Neuronal stem cell (in vitro differentiated cells): Measurements from ENCODE around the gene PCDH19.
A peak's percentile ranks its signal among the peaks of the same experiment; 100 is the strongest.

Experiments
- DNase-seq: peaks from one replicate; pipeline ENCODE4 v3.0.0-alpha.2; 2013; ENCODE audit warnings: low spot score
- H2AFZ ChIP-seq: one replicate; pipeline ENCODE4 v1.6.1; 2013; ENCODE audit warnings: mild to moderate bottlenecking, low read length, inconsistent platforms
- H2AK5ac ChIP-seq: 2 replicates; pipeline ENCODE4 v1.6.1; 2013; ENCODE audit warnings: low read depth, mild to moderate bottlenecking, inconsistent platforms, low read length, moderate library complexity, mixed read lengths
- H2BK120ac ChIP-seq: 2 replicates; pipeline ENCODE4 v1.6.1; 2013; ENCODE audit warnings: low read depth, mild to moderate bottlenecking, inconsistent platforms, low read length, moderate library complexity, mixed read lengths
- H2BK12ac ChIP-seq: one replicate; pipeline ENCODE4 v1.6.1; 2013; ENCODE audit warnings: low read length, inconsistent platforms
- H2BK15ac ChIP-seq: 2 replicates; pipeline ENCODE4 v1.6.1; 2013; ENCODE audit warnings: mild to moderate bottlenecking, low read length, inconsistent platforms, mixed read lengths
- H2BK5ac ChIP-seq: one replicate; pipeline ENCODE4 v1.6.1; 2013; ENCODE audit warnings: inconsistent platforms, mild to moderate bottlenecking, low read length, moderate library complexity
- H3K14ac ChIP-seq: one replicate; pipeline ENCODE4 v1.6.1; 2013; ENCODE audit warnings: low read length, inconsistent platforms
- H3K18ac ChIP-seq: 2 replicates; pipeline ENCODE4 v1.6.1; 2013; ENCODE audit warnings: low read length, inconsistent platforms
- H3K23ac ChIP-seq: 2 replicates; pipeline ENCODE4 v1.6.1; 2013; ENCODE audit warnings: low read depth, mild to moderate bottlenecking, mixed read lengths, low read length, inconsistent platforms; ENCODE audit not compliant: poor library complexity
- H3K27ac ChIP-seq: replicated peaks from 3 replicates; pipeline ENCODE4 v1.5.1; 2013; ENCODE audit warnings: low read length, inconsistent platforms
- H3K27me3 ChIP-seq, 3 experiments: 2 replicates each; pipeline ENCODE4 v1.6.1; 2013; ENCODE audit warnings: low read length in 3 of 3, mild to moderate bottlenecking in 2 of 3, inconsistent platforms in 1 of 3, low read depth in 1 of 3, mixed read lengths in 1 of 3, moderate library complexity in 1 of 3; ENCODE audit not compliant: control insufficient read depth in 3 of 3, insufficient read depth in 3 of 3
- H3K36me3 ChIP-seq, 2 donors: replicated peaks in 1 of 2; 2 replicates each; pipeline ENCODE4 v1.6.1; 2013; ENCODE audit warnings: low read length in 2 of 2; ENCODE audit not compliant: control insufficient read depth in 2 of 2, insufficient read depth in 2 of 2
- H3K4ac ChIP-seq: 2 replicates; pipeline ENCODE4 v1.6.1; 2013; ENCODE audit warnings: inconsistent platforms, mild to moderate bottlenecking, low read length, moderate library complexity
- H3K4me1 ChIP-seq, 2 donors: 1 replicate in 1 of 2; 2 replicates in 1 of 2; pipeline ENCODE4 v1.6.1; 2013; ENCODE audit warnings: low read length in 2 of 2, low read depth in 1 of 2; ENCODE audit not compliant: control insufficient read depth in 2 of 2, insufficient read depth in 1 of 2
- H3K4me2 ChIP-seq: one replicate; pipeline ENCODE4 v1.6.1; 2013; ENCODE audit warnings: mild to moderate bottlenecking, low read length, inconsistent platforms; ENCODE audit not compliant: insufficient read depth, poor library complexity, severe bottlenecking
- H3K4me3 ChIP-seq, 2 donors: 2 replicates each; pipeline ENCODE4 v1.5.1; 2013; ENCODE audit warnings: low read length in 2 of 2, mild to moderate bottlenecking in 2 of 2, inconsistent platforms in 1 of 2, moderate library complexity in 1 of 2
- H3K79me1 ChIP-seq: one replicate; pipeline ENCODE4 v1.6.1; 2013; ENCODE audit warnings: low read depth, mild to moderate bottlenecking, inconsistent platforms, low read length, moderate library complexity
- H3K9ac ChIP-seq: one replicate; pipeline ENCODE4 v1.6.1; 2013; ENCODE audit warnings: mild to moderate bottlenecking, low read depth, low read length, inconsistent platforms; ENCODE audit not compliant: poor library complexity
- H3K9me3 ChIP-seq, 2 donors: replicated peaks in 1 of 2; 2 replicates each; pipeline versions ENCODE3 to v1.6.1; 2013; ENCODE audit warnings: low read length in 2 of 2, mild to moderate bottlenecking in 2 of 2, inconsistent platforms in 1 of 2, low read depth in 1 of 2, mixed read lengths in 1 of 2, moderate library complexity in 1 of 2; ENCODE audit not compliant: control insufficient read depth in 2 of 2, insufficient read depth in 1 of 2
- H4K8ac ChIP-seq: one replicate; pipeline ENCODE4 v1.6.1; 2013; ENCODE audit warnings: low read depth, mild to moderate bottlenecking, inconsistent platforms, low read length, moderate library complexity
- H4K91ac ChIP-seq: one replicate; pipeline ENCODE4 v1.6.1; 2013; ENCODE audit warnings: low read length, low read depth, mild to moderate bottlenecking, inconsistent platforms; ENCODE audit not compliant: poor library complexity
- WGBS, 2 donors: extraction: QIAGEN DNeasy Blood & Tissue Kit; methylation state at CpG; one replicate each; pipeline ENCODE4 v1.1.7; 2013; ENCODE audit warnings: missing lambda C conversion rate in 2 of 2, mixed read lengths in 1 of 2; ENCODE audit not compliant: insufficient read length in 2 of 2, insufficient replicate concordance in 1 of 2; ENCODE audit errors: extremely low coverage in 2 of 2; 5-methylcytosine and 5-hydroxymethylcytosine counted together

PCDH19 gene

DNA sequence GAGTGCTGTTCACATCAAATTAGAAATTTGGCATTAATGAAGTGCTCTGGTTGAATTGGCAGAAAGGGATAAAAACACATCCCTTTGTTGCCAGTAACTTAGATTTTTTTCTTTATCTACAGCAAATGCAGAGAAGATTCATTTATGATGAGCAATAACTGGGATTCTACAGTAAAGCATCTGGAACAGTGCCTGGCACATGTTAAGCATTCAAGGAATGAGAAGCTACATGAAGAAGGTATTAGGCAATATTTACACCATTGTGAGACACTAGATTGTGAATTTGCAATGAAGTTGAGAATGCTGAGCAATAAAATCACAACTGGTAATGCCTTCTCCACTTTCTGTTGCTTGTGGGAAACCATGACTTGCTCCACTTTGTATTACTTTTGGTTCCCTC, 33.5 kb downstream of the PCDH19 start:
- H3K4me1 ChIP-seq: peaks cover 2 to 4% of the 10 kb centered on the region in 2 donors
- H3K4me3 ChIP-seq: no peak overlapping the region
- H2AFZ ChIP-seq: no peak overlapping the region
- H2BK12ac ChIP-seq: no peak overlapping the region
- H3K4me2 ChIP-seq: no peak overlapping the region
- no peak overlapping the region for H2BK5ac ChIP-seq
- no peak overlapping the region for H3K27ac ChIP-seq
- no peaks in the 10 kb centered on the region for H3K9me3 ChIP-seq
- no peak for DNase-seq
- H3K36me3 ChIP-seq: no peaks in the 10 kb centered on the region
- no peak overlapping the region for H2BK120ac ChIP-seq
- H3K27me3 ChIP-seq: no peaks in the 10 kb centered on the region
- no peak overlapping the region for H3K18ac ChIP-seq
- no peak overlapping the region for H4K91ac ChIP-seq
- no peak overlapping the region for H2BK15ac ChIP-seq
- no peak overlapping the region for H3K9ac ChIP-seq
- no peak overlapping the region for H3K4ac ChIP-seq
- H3K23ac ChIP-seq: no peak overlapping the region
- no peak overlapping the region for H2AK5ac ChIP-seq
- no peak overlapping the region for H3K14ac ChIP-seq
- H3K79me1 ChIP-seq: no peaks in the 10 kb centered on the region
- H4K8ac ChIP-seq: no peak overlapping the region

DNA sequence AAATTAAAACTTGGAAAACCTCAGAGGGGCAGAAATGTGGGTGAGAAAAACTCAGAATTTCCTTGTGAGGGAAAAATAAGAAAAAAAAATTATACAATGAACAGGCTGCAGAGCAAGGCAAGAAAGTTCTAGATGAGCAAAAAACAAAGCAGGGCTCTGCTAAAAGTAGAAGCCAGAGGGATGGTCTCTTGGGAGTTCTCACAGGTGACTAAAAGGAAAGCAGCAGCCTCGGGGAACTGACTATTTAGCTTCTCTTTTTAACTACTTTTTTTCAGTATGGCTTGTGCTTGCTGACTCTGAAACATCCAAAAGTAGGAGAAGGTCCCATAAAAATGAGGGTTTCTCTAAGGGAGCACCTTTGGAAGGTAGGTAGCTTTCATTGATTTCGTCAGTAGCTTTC, 36.4 kb downstream of the PCDH19 start:
- Histone ChIP-seq H3K14ac (no peak overlapping the region), H2BK12ac (no peak overlapping the region), H3K79me1 (no peaks in the 10 kb centered on the region), H3K4me3 (no peak overlapping the region), H2BK15ac (no peak overlapping the region), H3K9ac (no peak overlapping the region), H2AFZ (no peak overlapping the region), H3K4ac (no peak overlapping the region), H3K27me3 (peaks cover 0 to 3% (median 0%) of the 10 kb centered on the region in 3 experiments), H3K4me2 (no peak overlapping the region), H3K9me3 (no peaks in the 10 kb centered on the region), H2BK120ac (no peak overlapping the region), H3K36me3 (no peaks in the 10 kb centered on the region), H4K91ac (no peak overlapping the region), H3K27ac (no peak overlapping the region), H4K8ac (no peak overlapping the region), H2AK5ac (no peak overlapping the region), H3K4me1 (peaks cover 0 to under 1% of the 10 kb centered on the region in 2 donors), H3K23ac (no peak overlapping the region), H2BK5ac (no peak overlapping the region), H3K18ac (no peak overlapping the region)
- no peak for DNase-seq
- WGBS, 2 donors: no CpG with 5 or more reads among the region's 2 CpGs

DNA sequence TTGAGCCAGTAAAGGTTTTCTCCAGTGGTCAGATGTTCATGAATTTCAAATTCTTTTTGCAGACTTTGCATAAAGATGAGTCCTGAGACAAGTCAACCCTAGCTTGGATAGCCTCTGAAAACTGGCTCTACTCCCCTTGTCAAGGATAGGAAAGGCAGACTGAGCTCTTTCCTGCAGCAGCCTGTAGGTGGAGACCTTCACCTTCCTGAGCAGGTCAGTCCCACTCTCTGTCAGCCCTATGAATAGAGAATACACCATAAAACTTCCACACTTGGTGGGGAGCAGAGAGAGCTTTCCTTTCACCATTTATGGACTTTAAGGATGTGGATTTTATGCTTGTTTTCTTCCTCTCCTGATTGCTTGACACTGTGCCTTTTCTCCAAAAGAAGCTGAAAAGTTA, 41.9 kb downstream of the PCDH19 start:
- Histone ChIP-seq H2BK12ac (no peak overlapping the region), H3K36me3 (no peaks in the 10 kb centered on the region), H2AFZ (no peak overlapping the region), H3K18ac (no peak overlapping the region), H3K9me3 (no peaks in the 10 kb centered on the region), H3K4me3 (no peak overlapping the region), H3K27me3 (peaks cover 0 to 3% (median 0%) of the 10 kb centered on the region in 3 experiments), H3K27ac (no peak overlapping the region), H3K14ac (no peak overlapping the region), H4K91ac (no peak overlapping the region), H3K79me1 (no peaks in the 10 kb centered on the region), H2BK5ac (no peak overlapping the region), H3K23ac (no peak overlapping the region), H2AK5ac (no peak overlapping the region), H4K8ac (no peak overlapping the region), H3K4me2 (no peak overlapping the region), H2BK120ac (no peak overlapping the region), H2BK15ac (no peak overlapping the region), H3K4ac (no peak overlapping the region), H3K4me1 (peaks cover 0 to 2% of the 10 kb centered on the region in 2 donors), H3K9ac (no peak overlapping the region)
- DNase-seq: no peak

DNA sequence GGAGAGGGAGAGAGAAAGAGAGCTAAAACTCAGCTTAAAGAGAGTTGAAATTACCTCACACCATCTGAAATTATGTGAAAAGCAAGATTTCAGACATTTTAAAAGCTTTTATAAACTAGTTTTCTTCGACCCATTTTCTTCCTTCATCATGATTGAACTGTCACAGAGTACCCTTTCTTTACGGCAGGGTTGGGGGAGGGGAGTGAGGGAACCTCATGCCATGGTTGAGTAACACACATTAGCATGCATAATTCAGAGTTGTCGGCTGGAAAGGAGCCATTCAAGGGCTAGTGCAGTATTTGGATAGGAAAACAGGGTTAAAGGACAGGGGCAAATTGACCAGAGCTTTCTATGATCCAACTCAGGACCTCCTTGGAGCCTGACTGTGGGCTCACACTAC, 46.2 kb downstream of the PCDH19 start:
- Histone ChIP-seq H2AK5ac (no peak overlapping the region), H3K4me3 (no peak overlapping the region), H2BK15ac (no peak overlapping the region), H2BK5ac (no peak overlapping the region), H3K27ac (no peak overlapping the region), H3K4me2 (no peak overlapping the region), H2BK12ac (no peak overlapping the region), H3K4ac (no peak overlapping the region), H3K27me3 (no peaks in the 10 kb centered on the region), H3K79me1 (no peaks in the 10 kb centered on the region), H2BK120ac (no peak overlapping the region), H3K18ac (no peak overlapping the region), H3K9me3 (no peaks in the 10 kb centered on the region), H3K4me1 (peaks cover 2% of the 10 kb centered on the region in 2 donors), H3K9ac (no peak overlapping the region), H3K14ac (no peak overlapping the region), H3K36me3 (no peaks in the 10 kb centered on the region), H4K8ac (no peak overlapping the region), H3K23ac (no peak overlapping the region), H2AFZ (peak overlapping the region; percentile 24), H4K91ac (no peak overlapping the region)
- no CpG with 5 or more reads among the region's 3 CpGs for WGBS, 2 donors
- DNase-seq: no peak
